GM23338 (cell line): Measurements from ENCODE around the gene AP1M2. TPM values are rescaled to one million over a fixed set of nuclear protein-coding genes. Genes with fewer than 3 reads are reported as not detected.

ENCODE experiments used
- ATAC-seq: fragments of 200-7000 bp; cut with Tn5 transposase; 3 replicates; pipeline ENCODE4 v1.9.1; 2020
- DNase-seq: peaks from one replicate; pipeline ENCODE4 v3.0.0-alpha.2; 2015; ENCODE audit warnings: low spot score
- H2AFZ ChIP-seq: fragments of 200-600 bp; sonication (generic); 2 replicates; pipeline ENCODE4 v1.8.0; 2016; ENCODE audit warnings: antibody characterized with exemption, mild to moderate bottlenecking, moderate library complexity
- H3F3A ChIP-seq: fragments of 200-600 bp; sonication (generic); replicated peaks from 2 replicates; pipeline ENCODE4 v1.8.0; 2017; ENCODE audit warnings: antibody characterized with exemption, mixed run types, low read depth
- H3K27ac ChIP-seq: fragments of 200-600 bp; sonication (generic); 2 replicates; pipeline ENCODE4 v1.6.1; 2016; ENCODE audit warnings: low read depth
- H3K27me3 ChIP-seq: fragments of 200-600 bp; sonication (generic); 2 replicates; pipeline ENCODE4 v1.8.0; 2016; ENCODE audit warnings: mild to moderate bottlenecking, mixed run types, moderate library complexity; ENCODE audit not compliant: insufficient read depth
- H3K36me3 ChIP-seq: fragments of 200-600 bp; sonication (generic); 2 replicates; pipeline ENCODE4 v1.8.0; 2016; ENCODE audit warnings: mild to moderate bottlenecking; ENCODE audit not compliant: insufficient read depth
- H3K4me1 ChIP-seq: fragments of 200-600 bp; sonication (generic); 2 replicates; pipeline ENCODE4 v1.8.0; 2016; ENCODE audit warnings: mild to moderate bottlenecking, moderate library complexity; ENCODE audit not compliant: insufficient read depth
- H3K4me2 ChIP-seq: fragments of 200-600 bp; sonication (generic); 2 replicates; pipeline ENCODE4 v1.7.1; 2017; ENCODE audit warnings: mixed run types
- H3K4me3 ChIP-seq: fragments of 200-600 bp; sonication (generic); 2 replicates; pipeline ENCODE4 v1.6.1; 2016; ENCODE audit warnings: mixed run types
- H3K79me2 ChIP-seq: fragments of 200-600 bp; sonication (generic); replicated peaks from 2 replicates; pipeline ENCODE4 v1.8.0; 2017; ENCODE audit warnings: mild to moderate bottlenecking; ENCODE audit not compliant: insufficient read depth
- H3K9me2 ChIP-seq: fragments of 200-600 bp; sonication (generic); 2 replicates; pipeline ENCODE4 v1.8.0; 2017; ENCODE audit not compliant: insufficient read depth
- H4K20me1 ChIP-seq: fragments of 200-600 bp; sonication (generic); replicated peaks from 2 replicates; pipeline ENCODE4 v1.8.0; 2017; ENCODE audit warnings: mild to moderate bottlenecking; ENCODE audit not compliant: insufficient read depth
- H3K27ac Mint-ChIP-seq: 2 replicates; pipeline ENCODE4 v1.8.0; 2020; ENCODE audit warnings: inconsistent platforms, mild to moderate bottlenecking, moderate library complexity, mixed read lengths
- H3K27me3 Mint-ChIP-seq: 3 replicates; pipeline ENCODE4 v1.8.0; 2022; ENCODE audit warnings: low read depth, mild to moderate bottlenecking, moderate library complexity, mixed read lengths, inconsistent platforms; ENCODE audit not compliant: insufficient read depth, poor library complexity
- H3K36me3 Mint-ChIP-seq: 3 replicates; pipeline ENCODE4 v1.8.0; 2021; ENCODE audit warnings: low read depth, mild to moderate bottlenecking, inconsistent platforms, moderate library complexity, mixed read lengths
- H3K4me1 Mint-ChIP-seq: 3 replicates; pipeline ENCODE4 v1.8.0; 2020; ENCODE audit warnings: mild to moderate bottlenecking, inconsistent platforms, mixed read lengths
- H3K4me3 Mint-ChIP-seq: 3 replicates; pipeline ENCODE4 v1.8.0; 2021; ENCODE audit warnings: moderate library complexity, mild to moderate bottlenecking, inconsistent platforms, mixed read lengths
- H3K9me3 Mint-ChIP-seq: 3 replicates; pipeline ENCODE4 v1.8.0; 2020; ENCODE audit warnings: moderate library complexity, mild to moderate bottlenecking, inconsistent platforms, mixed read lengths
- CREB1 ChIP-seq: fragments of 250-450 bp; sonication (Bioruptor Pico); IDR thresholded peaks from 2 replicates; pipeline ENCODE4 v1.5.0; 2020; ENCODE audit warnings: low read depth, mild to moderate bottlenecking, moderate library complexity
- EZH2 ChIP-seq: fragments of 200-600 bp; sonication (generic); IDR thresholded peaks from one replicate; pipeline ENCODE4 v1.8.0; 2017; ENCODE audit warnings: antibody characterized with exemption, mild to moderate bottlenecking, low read depth; ENCODE audit not compliant: unreplicated experiment
- EZH2phosphoT487 ChIP-seq: fragments of 200-600 bp; sonication (generic); IDR thresholded peaks from one replicate; pipeline ENCODE4 v1.8.1; 2018; ENCODE audit warnings: antibody characterized with exemption; ENCODE audit not compliant: unreplicated experiment
- JUNB ChIP-seq: IDR thresholded peaks from one replicate; pipeline ENCODE4 v1.6.1; 2016; ENCODE audit warnings: antibody characterized with exemption; ENCODE audit not compliant: unreplicated experiment
- NANOG ChIP-seq: IDR thresholded peaks from 2 replicates; pipeline ENCODE4 v1.6.1; 2016; ENCODE audit warnings: antibody characterized with exemption, borderline replicate concordance
- POLR2AphosphoS5 ChIP-seq: IDR thresholded peaks from 2 replicates; pipeline ENCODE4 v1.6.1; 2016; ENCODE audit warnings: antibody characterized with exemption, low read depth
- STAT1 ChIP-seq: IDR thresholded peaks from one replicate; pipeline ENCODE4 v1.6.1; 2016; ENCODE audit warnings: antibody characterized with exemption; ENCODE audit not compliant: unreplicated experiment
- ZNF114 ChIP-seq: fragments of 250-450 bp; sonication (Bioruptor Pico); IDR thresholded peaks from 2 replicates; pipeline ENCODE4 v1.5.0; 2020; ENCODE audit warnings: mild to moderate bottlenecking, moderate library complexity
- ZNF331 ChIP-seq: fragments of 250-450 bp; sonication (Bioruptor Pico); IDR thresholded peaks from 2 replicates; pipeline ENCODE4 v1.5.0; 2020; ENCODE audit warnings: low read depth, mild to moderate bottlenecking, moderate library complexity
- polyA plus RNA-seq: library from polyadenylated mRNA; unstranded; fragments of >200 nt; fragmentation: Nextera tagmentation; extraction: Ambion mirVana; gene quantifications from 2 replicates; pipeline ENCODE4 v1.2.1, GENCODE V29; 2016
- total RNA-seq: library from RNA; depleted of rRNA; stranded (reverse); fragments of >200 nt; shearing (Covaris generic); gene quantifications from 2 replicates; pipeline ENCODE4 v1.2.3, GENCODE V29; 2014
- TF ChIP-seq, protein P1 (sequence below): IDR thresholded peaks from one replicate; pipeline ENCODE4 v1.6.1; 2018; ENCODE audit warnings: antibody characterized with exemption; ENCODE audit not compliant: unreplicated experiment
- TF ChIP-seq, protein P2 (sequence below), 2 experiments: fragments of 200-600 bp in 1 of 2; sonication (generic) in 1 of 2; conservative IDR thresholded peaks; 2 replicates each; pipeline versions ENCODE4 v1.5.1 to v1.6.1; 2016 to 2017; ENCODE audit warnings: antibody characterized with exemption in 2 of 2, low read depth in 2 of 2, mild to moderate bottlenecking in 2 of 2, moderate library complexity in 1 of 2
- TF ChIP-seq, protein P3 (sequence below): IDR thresholded peaks from 2 replicates; pipeline ENCODE4 v1.6.1; 2016; ENCODE audit warnings: antibody characterized with exemption
- TF ChIP-seq, protein P4 (sequence below): fragments of 250-450 bp; sonication (Bioruptor Pico); IDR thresholded peaks from 2 replicates; pipeline ENCODE4 v1.5.0; 2020; ENCODE audit warnings: mild to moderate bottlenecking, moderate library complexity

AP1M2 gene
- total and polyA plus RNA-seq, 2 experiments from 2014 or later, result 128 to 165 TPM

DNA sequence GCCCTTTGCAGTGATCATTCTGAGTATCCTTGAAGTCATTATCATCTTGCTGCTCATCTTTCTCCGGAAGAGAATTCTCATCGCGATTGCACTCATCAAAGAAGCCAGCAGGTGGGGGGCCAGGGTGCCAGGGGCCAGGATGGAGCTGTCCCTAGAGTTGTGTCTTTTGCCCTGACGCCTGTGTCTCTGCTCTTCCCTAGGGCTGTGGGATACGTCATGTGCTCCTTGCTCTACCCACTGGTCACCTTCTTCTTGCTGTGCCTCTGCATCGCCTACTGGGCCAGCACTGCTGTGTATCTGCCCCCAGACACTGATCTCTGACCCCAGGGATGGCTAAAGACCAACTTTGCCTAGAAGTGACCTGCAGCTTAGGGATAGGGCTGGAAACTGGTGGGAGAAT is 47.9 kb upstream of the AP1M2 start:
- Histone ChIP-seq H3K36me3 (peaks cover 16% of the 10 kb centered on the region; the same call in 1 of the 2 replicates), H3K9me2 (no peaks in the 10 kb centered on the region), H2AFZ (no peak overlapping the region), H3K27me3 (no peaks in the 10 kb centered on the region), H4K20me1 (peaks cover 4% of the 10 kb centered on the region; the same call in 1 of the 2 replicates), H3K4me3 (no peak overlapping the region), H3K4me1 (no peaks in the 10 kb centered on the region), H3K79me2 (no peaks in the 10 kb centered on the region), H3K4me2 (no peak overlapping the region), H3K27ac (no peak overlapping the region), H3F3A (peaks cover 7% of the 10 kb centered on the region; the same call in 1 of the 2 replicates)
- H3K36me3 Mint-ChIP-seq, result peaks cover 84% of the 10 kb centered on the region
- TF ChIP-seq NANOG (no peak), JUNB (no peak), CREB1 (no peak), STAT1 (no peak), EZH2phosphoT487 (no peak), POLR2AphosphoS5 (no peak), ZNF114 (CRISPR knock-in tag) (no peak), ZNF331 (CRISPR knock-in tag) (no peak), EZH2 (no peak)
- TF ChIP-seq, protein P1, sequence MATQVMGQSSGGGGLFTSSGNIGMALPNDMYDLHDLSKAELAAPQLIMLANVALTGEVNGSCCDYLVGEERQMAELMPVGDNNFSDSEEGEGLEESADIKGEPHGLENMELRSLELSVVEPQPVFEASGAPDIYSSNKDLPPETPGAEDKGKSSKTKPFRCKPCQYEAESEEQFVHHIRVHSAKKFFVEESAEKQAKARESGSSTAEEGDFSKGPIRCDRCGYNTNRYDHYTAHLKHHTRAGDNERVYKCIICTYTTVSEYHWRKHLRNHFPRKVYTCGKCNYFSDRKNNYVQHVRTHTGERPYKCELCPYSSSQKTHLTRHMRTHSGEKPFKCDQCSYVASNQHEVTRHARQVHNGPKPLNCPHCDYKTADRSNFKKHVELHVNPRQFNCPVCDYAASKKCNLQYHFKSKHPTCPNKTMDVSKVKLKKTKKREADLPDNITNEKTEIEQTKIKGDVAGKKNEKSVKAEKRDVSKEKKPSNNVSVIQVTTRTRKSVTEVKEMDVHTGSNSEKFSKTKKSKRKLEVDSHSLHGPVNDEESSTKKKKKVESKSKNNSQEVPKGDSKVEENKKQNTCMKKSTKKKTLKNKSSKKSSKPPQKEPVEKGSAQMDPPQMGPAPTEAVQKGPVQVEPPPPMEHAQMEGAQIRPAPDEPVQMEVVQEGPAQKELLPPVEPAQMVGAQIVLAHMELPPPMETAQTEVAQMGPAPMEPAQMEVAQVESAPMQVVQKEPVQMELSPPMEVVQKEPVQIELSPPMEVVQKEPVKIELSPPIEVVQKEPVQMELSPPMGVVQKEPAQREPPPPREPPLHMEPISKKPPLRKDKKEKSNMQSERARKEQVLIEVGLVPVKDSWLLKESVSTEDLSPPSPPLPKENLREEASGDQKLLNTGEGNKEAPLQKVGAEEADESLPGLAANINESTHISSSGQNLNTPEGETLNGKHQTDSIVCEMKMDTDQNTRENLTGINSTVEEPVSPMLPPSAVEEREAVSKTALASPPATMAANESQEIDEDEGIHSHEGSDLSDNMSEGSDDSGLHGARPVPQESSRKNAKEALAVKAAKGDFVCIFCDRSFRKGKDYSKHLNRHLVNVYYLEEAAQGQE, result no peak
- TF ChIP-seq, protein P2, sequence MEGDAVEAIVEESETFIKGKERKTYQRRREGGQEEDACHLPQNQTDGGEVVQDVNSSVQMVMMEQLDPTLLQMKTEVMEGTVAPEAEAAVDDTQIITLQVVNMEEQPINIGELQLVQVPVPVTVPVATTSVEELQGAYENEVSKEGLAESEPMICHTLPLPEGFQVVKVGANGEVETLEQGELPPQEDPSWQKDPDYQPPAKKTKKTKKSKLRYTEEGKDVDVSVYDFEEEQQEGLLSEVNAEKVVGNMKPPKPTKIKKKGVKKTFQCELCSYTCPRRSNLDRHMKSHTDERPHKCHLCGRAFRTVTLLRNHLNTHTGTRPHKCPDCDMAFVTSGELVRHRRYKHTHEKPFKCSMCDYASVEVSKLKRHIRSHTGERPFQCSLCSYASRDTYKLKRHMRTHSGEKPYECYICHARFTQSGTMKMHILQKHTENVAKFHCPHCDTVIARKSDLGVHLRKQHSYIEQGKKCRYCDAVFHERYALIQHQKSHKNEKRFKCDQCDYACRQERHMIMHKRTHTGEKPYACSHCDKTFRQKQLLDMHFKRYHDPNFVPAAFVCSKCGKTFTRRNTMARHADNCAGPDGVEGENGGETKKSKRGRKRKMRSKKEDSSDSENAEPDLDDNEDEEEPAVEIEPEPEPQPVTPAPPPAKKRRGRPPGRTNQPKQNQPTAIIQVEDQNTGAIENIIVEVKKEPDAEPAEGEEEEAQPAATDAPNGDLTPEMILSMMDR (conservative IDR thresholded peaks at IDR 0.05; ENCODE audit: low read depth in 2 of 2), result no peak
- TF ChIP-seq, protein P3, sequence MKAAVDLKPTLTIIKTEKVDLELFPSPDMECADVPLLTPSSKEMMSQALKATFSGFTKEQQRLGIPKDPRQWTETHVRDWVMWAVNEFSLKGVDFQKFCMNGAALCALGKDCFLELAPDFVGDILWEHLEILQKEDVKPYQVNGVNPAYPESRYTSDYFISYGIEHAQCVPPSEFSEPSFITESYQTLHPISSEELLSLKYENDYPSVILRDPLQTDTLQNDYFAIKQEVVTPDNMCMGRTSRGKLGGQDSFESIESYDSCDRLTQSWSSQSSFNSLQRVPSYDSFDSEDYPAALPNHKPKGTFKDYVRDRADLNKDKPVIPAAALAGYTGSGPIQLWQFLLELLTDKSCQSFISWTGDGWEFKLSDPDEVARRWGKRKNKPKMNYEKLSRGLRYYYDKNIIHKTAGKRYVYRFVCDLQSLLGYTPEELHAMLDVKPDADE, result no peak
- TF ChIP-seq, protein P4, sequence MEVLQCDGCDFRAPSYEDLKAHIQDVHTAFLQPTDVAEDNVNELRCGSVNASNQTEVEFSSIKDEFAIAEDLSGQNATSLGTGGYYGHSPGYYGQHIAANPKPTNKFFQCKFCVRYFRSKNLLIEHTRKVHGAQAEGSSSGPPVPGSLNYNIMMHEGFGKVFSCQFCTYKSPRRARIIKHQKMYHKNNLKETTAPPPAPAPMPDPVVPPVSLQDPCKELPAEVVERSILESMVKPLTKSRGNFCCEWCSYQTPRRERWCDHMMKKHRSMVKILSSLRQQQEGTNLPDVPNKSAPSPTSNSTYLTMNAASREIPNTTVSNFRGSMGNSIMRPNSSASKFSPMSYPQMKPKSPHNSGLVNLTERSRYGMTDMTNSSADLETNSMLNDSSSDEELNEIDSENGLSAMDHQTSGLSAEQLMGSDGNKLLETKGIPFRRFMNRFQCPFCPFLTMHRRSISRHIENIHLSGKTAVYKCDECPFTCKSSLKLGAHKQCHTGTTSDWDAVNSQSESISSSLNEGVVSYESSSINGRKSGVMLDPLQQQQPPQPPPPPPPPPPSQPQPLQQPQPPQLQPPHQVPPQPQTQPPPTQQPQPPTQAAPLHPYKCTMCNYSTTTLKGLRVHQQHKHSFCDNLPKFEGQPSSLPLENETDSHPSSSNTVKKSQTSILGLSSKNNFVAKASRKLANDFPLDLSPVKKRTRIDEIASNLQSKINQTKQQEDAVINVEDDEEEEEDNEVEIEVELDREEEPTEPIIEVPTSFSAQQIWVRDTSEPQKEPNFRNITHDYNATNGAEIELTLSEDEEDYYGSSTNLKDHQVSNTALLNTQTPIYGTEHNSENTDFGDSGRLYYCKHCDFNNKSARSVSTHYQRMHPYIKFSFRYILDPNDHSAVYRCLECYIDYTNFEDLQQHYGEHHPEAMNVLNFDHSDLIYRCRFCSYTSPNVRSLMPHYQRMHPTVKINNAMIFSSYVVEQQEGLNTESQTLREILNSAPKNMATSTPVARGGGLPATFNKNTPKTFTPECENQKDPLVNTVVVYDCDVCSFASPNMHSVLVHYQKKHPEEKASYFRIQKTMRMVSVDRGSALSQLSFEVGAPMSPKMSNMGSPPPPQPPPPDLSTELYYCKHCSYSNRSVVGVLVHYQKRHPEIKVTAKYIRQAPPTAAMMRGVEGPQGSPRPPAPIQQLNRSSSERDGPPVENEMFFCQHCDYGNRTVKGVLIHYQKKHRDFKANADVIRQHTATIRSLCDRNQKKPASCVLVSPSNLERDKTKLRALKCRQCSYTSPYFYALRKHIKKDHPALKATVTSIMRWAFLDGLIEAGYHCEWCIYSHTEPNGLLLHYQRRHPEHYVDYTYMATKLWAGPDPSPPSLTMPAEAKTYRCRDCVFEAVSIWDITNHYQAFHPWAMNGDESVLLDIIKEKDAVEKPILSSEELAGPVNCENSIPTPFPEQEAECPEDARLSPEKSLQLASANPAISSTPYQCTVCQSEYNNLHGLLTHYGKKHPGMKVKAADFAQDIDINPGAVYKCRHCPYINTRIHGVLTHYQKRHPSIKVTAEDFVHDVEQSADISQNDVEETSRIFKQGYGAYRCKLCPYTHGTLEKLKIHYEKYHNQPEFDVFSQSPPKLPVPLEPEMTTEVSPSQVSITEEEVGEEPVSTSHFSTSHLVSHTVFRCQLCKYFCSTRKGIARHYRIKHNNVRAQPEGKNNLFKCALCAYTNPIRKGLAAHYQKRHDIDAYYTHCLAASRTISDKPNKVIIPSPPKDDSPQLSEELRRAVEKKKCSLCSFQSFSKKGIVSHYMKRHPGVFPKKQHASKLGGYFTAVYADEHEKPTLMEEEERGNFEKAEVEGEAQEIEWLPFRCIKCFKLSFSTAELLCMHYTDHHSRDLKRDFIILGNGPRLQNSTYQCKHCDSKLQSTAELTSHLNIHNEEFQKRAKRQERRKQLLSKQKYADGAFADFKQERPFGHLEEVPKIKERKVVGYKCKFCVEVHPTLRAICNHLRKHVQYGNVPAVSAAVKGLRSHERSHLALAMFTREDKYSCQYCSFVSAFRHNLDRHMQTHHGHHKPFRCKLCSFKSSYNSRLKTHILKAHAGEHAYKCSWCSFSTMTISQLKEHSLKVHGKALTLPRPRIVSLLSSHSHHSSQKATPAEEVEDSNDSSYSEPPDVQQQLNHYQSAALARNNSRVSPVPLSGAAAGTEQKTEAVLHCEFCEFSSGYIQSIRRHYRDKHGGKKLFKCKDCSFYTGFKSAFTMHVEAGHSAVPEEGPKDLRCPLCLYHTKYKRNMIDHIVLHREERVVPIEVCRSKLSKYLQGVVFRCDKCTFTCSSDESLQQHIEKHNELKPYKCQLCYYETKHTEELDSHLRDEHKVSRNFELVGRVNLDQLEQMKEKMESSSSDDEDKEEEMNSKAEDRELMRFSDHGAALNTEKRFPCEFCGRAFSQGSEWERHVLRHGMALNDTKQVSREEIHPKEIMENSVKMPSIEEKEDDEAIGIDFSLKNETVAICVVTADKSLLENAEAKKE (CRISPR knock-in tag), result no peak
- ATAC-seq (no peak), DNase-seq (peak; percentile 31)
- no peaks in the 10 kb centered on the region; the same call in 2 of the 3 replicates for H3K9me3 Mint-ChIP-seq
- no peak overlapping the region; the same call in 1 of the 2 replicates for H3K27ac Mint-ChIP-seq
- H3K27me3 Mint-ChIP-seq, result peaks cover 8% of the 10 kb centered on the region
- no peak overlapping the region for H3K4me3 Mint-ChIP-seq
- peaks cover 8% of the 10 kb centered on the region; the same call in 2 of the 3 replicates for H3K4me1 Mint-ChIP-seq
